Right cardiac atrium (tissue), 5 donors: ENCODE measurements around the gene TEC. TPM values are rescaled to one million over a fixed set of nuclear protein-coding genes. Genes with fewer than 3 reads are reported as not detected.

ENCODE experiments used
- ATAC-seq, 2 donors: fragments of 200-7000 bp; cut with Tn5 transposase; one replicate each; pipeline versions ENCODE4 v1.8.0 to v1.9.1; 2020; ENCODE audit warnings: moderate library complexity in 2 of 2, mild to moderate bottlenecking in 1 of 2
- DNase-seq, 3 donors: peaks; one replicate each; pipeline ENCODE4 v3.0.0-alpha.2; 2020
- H3K27ac ChIP-seq: one replicate; pipeline ENCODE4 v1.5.1; 2013; ENCODE audit warnings: mild to moderate bottlenecking, low read length, control low read depth, moderate library complexity
- H3K27me3 ChIP-seq: one replicate; pipeline ENCODE4 v1.6.1; 2013; ENCODE audit not compliant: control insufficient read depth, insufficient read depth
- H3K4me1 ChIP-seq: one replicate; pipeline ENCODE4 v1.6.1; 2013; ENCODE audit warnings: low read length; ENCODE audit not compliant: control insufficient read depth, insufficient read depth
- H3K4me3 ChIP-seq: one replicate; pipeline ENCODE4 v1.5.1; 2013; ENCODE audit warnings: low read length, control low read depth
- H3K9me3 ChIP-seq: one replicate; pipeline ENCODE4 v1.6.1; 2013; ENCODE audit warnings: low read length; ENCODE audit not compliant: control insufficient read depth
- WGBS: extraction: QIAGEN DNeasy Blood & Tissue Kit; methylation state at CpG from one replicate; pipeline ENCODE4 v1.1.7; 2013; 5-methylcytosine and 5-hydroxymethylcytosine counted together
- intact Hi-C, 4 donors: fragments of 100-400 bp; cut with DNase I; formaldehyde crosslinking; loops; one replicate each; pipeline versions ENCODE4 v1.11.0 to v1.14.0; 2022 to 2023
- polyA plus RNA-seq: library from polyadenylated mRNA; stranded (reverse); fragments of 200-250 nt; gene quantifications from one replicate; pipeline ENCODE4 v1.2.3, GENCODE V29; 2013
- total RNA-seq, 4 donors: library from RNA; stranded (reverse); fragmentation: NEBNext Ultra II Directional; extraction: Animal tissue kit (Norgen Biotek cat#: 25700); gene quantifications; one replicate each; pipeline ENCODE4 v1.2.1, GENCODE V29; 2021
- donor health status: healthy with polysubstance abuse.
- donor health status: DM: no; HTN: yes; CAD: no.
- donor health status: DM: no; HTN: no; CAD: no.
- donor health status: DM: no; HTN: yes; CAD: no; lungs with severe emphysema.
- donor health status: DM: yes; HTN: yes; CAD: no.

The TEC gene
- total and polyA plus RNA-seq, 5 donors: 0.84 to 3.7 (median 1.9) TPM

DNA sequence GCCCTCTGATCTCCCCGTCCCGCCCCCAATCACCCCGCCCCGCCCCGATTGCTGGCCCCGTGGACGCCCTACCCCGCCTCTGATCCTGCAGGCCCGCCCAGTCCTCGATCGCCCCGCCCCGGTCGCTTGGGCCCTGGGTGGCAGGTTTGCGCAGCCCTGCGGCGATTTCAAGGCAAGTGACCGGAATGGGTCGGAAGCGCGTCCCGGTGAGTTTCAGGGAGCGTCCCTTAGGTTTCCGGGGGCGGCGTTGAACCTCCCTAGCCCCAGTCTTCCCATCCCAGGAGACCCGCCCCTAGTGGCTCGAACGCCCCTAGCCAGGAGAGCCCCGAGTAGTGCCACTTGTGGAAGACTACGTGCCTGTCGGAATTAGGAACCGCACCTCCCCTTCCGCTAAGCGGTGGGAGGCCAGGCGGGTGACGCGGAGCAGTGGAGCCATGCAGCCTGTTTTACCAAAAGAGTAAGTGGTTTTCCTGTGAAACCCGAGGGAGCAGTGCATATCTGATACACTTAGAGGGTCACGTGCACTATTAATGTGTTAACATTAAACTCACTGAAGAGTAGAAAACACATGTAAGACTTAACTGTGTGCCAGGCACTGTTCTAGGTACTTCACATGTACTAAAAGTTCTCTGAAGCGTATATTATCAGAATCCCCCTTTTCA is 354 bp upstream of the TEC start:
- WGBS: 4% methylated on average over 41 of the region's 41 CpGs
- intact Hi-C loops: loop anchor here in 2 of 4 donors (10.0 kb wide), 2 partner anchors 125 to 135 kb away; partner anchors contain the start of gene TXK (in 1 of the 2)
- peak overlapping the region; percentile 92 for H3K4me3 ChIP-seq
- H3K9me3 ChIP-seq: no peaks in the 10 kb centered on the region
- no peaks in the 10 kb centered on the region for H3K27me3 ChIP-seq
- H3K27ac ChIP-seq: peak overlapping the region; percentile 54
- H3K4me1 ChIP-seq: no peaks in the 10 kb centered on the region
- peak; percentile 99 for ATAC-seq
- peak; percentile 94 to 97 (median 97) for DNase-seq

DNA sequence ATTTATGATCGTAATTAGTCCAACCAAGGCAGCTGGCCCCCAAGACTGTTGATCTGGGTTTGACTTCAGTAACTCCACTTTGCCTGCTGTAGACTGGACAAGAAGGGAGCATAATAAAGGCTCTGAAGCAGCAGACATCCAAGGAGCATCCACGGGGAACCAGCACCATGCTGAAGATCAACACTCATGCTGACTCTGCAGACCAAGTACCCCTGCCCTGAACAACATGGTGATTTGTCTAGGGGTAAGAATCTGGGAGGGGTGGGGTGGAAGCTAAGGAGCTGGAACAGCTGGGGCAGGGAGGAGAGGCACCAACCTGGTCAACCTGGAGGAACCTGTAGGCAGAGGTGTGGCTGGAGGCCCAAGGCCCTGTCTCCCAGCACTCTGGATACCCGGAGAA is 2.1 kb downstream of the TEC start:
- H3K27ac ChIP-seq: no peak overlapping the region
- H3K4me1 ChIP-seq: no peaks in the 10 kb centered on the region
- intact Hi-C loops: no loop called here
- 65% methylated on average over 3 of the region's 3 CpGs for WGBS
- H3K27me3 ChIP-seq: no peaks in the 10 kb centered on the region
- no peak for ATAC-seq
- H3K9me3 ChIP-seq: no peaks in the 10 kb centered on the region
- H3K4me3 ChIP-seq: no peak overlapping the region
- no peak for DNase-seq

DNA sequence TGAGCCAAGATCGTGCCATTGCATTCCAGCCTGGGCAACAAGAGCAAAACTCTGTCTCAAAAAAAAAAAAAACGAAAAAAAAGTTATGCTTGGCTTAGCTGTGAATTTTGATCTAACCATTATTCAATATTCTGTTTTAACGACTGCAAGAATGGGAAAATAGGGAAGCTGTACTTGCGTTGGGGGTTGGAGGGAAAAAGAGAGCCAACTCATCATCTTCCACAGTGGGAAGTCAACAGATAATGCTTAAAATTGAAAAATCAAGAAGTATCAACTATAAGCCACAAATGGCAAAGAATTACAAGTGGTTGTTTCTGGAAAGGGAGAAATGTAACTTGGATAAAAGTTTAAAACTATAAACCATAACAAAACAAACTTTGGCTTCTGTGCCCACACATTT is 2.9 kb downstream of the TEC start:
- WGBS: 84% methylated on average over 4 of the region's 4 CpGs
- H3K4me1 ChIP-seq: no peaks in the 10 kb centered on the region
- ATAC-seq: no peak
- no peaks in the 10 kb centered on the region for H3K27me3 ChIP-seq
- H3K9me3 ChIP-seq: no peaks in the 10 kb centered on the region
- H3K4me3 ChIP-seq: no peak overlapping the region
- no peak for DNase-seq
- H3K27ac ChIP-seq: no peak overlapping the region
- intact Hi-C loops: no loop called here

DNA sequence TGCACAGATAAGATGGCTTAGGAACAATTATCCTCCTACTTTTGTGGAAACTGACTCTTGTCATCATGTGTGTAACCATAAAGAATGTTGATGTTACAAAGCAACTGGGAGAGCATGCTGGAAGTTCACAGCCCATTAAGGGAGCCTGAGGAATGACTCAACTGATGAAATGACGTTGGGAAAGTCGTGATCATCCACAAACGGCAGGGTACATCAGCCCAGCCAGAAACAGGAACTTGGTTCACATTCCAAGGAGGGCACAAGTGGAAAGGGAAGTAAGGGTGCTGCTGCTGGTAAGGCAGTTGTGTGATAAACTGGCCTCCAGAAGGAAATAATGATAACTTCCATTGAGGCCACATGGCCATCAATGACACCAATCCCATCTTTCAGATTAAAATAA is 6.7 kb downstream of the TEC start:
- ATAC-seq (peak; percentile 35 to 52), DNase-seq (no peak)
- intact Hi-C loops: no loop called here
- Histone ChIP-seq H3K27me3 (no peaks in the 10 kb centered on the region), H3K9me3 (no peaks in the 10 kb centered on the region), H3K4me3 (no peak overlapping the region), H3K27ac (no peak overlapping the region), H3K4me1 (no peaks in the 10 kb centered on the region)
- 70% methylated on average over 3 of the region's 3 CpGs for WGBS

DNA sequence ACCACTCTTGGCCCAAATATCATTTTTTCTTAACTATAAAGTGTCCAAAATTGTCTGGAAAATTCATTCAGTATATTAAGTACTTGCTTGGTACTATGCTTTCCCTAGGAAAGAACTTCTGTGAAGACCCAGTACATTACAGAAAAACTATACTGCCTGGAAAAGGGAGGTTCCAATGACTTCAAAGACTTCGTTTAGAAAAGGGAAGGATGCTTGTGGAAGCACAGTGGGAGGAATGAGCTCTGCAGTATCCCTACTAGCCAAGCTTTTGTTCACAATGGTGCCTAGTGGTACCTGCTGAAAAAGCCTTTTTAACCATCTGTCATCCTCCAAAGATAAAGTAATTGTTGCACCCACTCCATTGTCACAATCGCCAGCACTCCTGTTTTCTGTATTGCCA is 7.2 kb downstream of the TEC start:
- Histone ChIP-seq H3K9me3 (no peaks in the 10 kb centered on the region), H3K4me3 (no peak overlapping the region), H3K27me3 (no peaks in the 10 kb centered on the region), H3K27ac (no peak overlapping the region), H3K4me1 (no peaks in the 10 kb centered on the region)
- intact Hi-C loops: no loop called here
- DNase-seq (no peak), ATAC-seq (no peak)
- WGBS: 80% methylated on average over 2 of the region's 2 CpGs

DNA sequence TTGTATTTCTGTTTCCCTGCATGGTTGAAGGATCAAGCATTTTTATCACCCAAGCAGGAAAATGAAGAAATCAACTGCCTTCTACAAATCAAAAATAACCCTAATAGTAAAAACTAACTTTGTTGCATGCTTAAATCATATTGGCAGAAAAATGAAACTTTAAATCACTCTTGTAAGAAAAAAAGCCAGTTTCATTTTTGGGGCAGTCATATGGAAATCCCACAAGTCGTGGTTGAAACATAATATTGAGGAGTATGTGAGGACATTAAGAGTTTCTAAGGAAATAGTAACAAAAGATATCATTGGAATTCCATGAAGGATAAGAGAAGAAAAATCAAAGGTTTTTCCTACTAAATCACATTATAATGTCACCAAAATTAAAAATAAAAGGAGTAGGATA is 8.4 kb downstream of the TEC start:
- Histone ChIP-seq H3K4me1 (no peaks in the 10 kb centered on the region), H3K9me3 (no peaks in the 10 kb centered on the region), H3K27me3 (no peaks in the 10 kb centered on the region), H3K27ac (no peak overlapping the region), H3K4me3 (no peak overlapping the region)
- intact Hi-C loops: no loop called here
- ATAC-seq (no peak), DNase-seq (no peak)
- 29% methylated on average over 1 of the region's 1 CpG for WGBS

- no peaks in the 10 kb centered on the region for H3K27me3 ChIP-seq
- H3K9me3 ChIP-seq: no peaks in the 10 kb centered on the region
- no peak overlapping the region for H3K4me3 ChIP-seq
- H3K27ac ChIP-seq: no peak overlapping the region
- no peaks in the 10 kb centered on the region for H3K4me1 ChIP-seq
- DNase-seq (no peak), ATAC-seq (no peak)
- 83% methylated on average over 1 of the region's 1 CpG for WGBS
- intact Hi-C loops: no loop called here
Measured at GRCh38 chr4:48259748-48260147, 9.9 kb downstream of the TEC start.

- Histone ChIP-seq H3K27me3 (no peaks in the 10 kb centered on the region), H3K27ac (no peak overlapping the region), H3K4me1 (peaks cover 3% of the 10 kb centered on the region), H3K4me3 (no peak overlapping the region), H3K9me3 (no peaks in the 10 kb centered on the region)
- WGBS: 93% methylated on average over 3 of the region's 3 CpGs
- ATAC-seq (no peak), DNase-seq (no peak)
- intact Hi-C loops: no loop called here
Measured at GRCh38 chr4:48258845-48259397, 10.7 kb downstream of the TEC start.

DNA sequence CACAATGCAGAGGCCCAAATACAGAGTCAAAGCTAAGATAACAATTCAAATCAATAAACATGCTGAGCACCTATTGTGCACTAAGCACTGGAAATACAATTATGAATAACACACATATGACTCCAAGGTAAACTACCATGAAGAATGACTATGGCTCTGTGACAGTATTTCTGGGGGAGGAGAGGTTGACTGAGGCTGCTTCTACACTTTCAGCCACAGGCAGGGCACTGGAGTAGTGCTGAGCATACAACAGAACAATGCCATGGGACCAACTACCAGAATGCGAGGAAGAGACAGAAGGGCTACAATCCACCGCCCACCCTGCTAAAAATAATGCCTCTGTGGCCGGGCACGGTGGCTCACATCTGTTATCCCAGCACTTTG is 13.7 kb downstream of the TEC start:
- no peaks in the 10 kb centered on the region for H3K9me3 ChIP-seq
- H3K27me3 ChIP-seq: no peaks in the 10 kb centered on the region
- H3K27ac ChIP-seq: no peak overlapping the region
- no peak overlapping the region for H3K4me3 ChIP-seq
- intact Hi-C loops: no loop called here
- 89% methylated on average over 4 of the region's 4 CpGs for WGBS
- H3K4me1 ChIP-seq: peaks cover 3% of the 10 kb centered on the region
- ATAC-seq (no peak), DNase-seq (no peak)

DNA sequence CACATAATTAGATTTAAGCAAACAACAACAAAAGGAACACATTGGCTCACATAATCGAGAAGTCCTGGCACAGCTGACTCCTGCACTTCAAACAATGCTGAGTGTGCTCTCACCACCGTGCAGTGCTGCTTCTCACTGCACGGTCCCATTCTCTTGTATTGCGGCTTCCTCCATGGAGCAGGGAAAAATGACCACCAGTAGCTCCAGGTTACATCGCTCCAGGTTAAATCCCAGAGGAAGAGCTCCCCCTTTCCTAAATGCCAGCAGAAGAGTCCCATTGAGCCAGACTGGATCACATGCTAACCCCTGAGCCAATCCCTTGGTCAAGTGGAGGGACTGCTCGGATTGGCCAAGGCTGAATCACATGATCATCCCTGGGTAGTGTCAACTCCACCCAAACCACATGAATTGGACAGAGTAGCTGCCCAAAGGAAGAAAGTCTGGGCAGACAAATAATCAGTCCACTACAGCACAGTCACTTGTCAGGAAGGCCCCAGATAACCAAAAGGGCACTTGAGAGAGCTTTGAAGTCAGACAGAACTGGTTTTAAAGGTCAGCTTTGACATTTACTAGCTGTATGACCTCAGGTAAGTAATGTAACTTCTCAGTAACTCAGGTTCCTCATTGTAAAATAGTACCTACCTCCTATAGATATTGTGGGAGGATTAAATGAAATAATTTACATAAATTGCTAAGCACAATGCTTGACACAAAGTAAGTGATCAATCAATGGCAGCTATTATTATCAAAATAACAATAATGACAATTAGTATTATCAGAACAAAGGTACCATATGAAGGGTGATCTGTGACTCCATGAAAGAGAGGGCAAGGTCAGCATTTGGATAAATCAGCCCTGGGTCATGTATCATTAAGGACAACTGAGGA is 14.3 kb downstream of the TEC start:
- Histone ChIP-seq H3K9me3 (no peaks in the 10 kb centered on the region), H3K27ac (no peak overlapping the region), H3K4me1 (peaks cover 3% of the 10 kb centered on the region), H3K27me3 (no peaks in the 10 kb centered on the region), H3K4me3 (no peak overlapping the region)
- WGBS: 77% methylated on average over 6 of the region's 6 CpGs
- DNase-seq: no peak
- peak; percentile 50 to 70 for ATAC-seq
- intact Hi-C loops: no loop called here

DNA sequence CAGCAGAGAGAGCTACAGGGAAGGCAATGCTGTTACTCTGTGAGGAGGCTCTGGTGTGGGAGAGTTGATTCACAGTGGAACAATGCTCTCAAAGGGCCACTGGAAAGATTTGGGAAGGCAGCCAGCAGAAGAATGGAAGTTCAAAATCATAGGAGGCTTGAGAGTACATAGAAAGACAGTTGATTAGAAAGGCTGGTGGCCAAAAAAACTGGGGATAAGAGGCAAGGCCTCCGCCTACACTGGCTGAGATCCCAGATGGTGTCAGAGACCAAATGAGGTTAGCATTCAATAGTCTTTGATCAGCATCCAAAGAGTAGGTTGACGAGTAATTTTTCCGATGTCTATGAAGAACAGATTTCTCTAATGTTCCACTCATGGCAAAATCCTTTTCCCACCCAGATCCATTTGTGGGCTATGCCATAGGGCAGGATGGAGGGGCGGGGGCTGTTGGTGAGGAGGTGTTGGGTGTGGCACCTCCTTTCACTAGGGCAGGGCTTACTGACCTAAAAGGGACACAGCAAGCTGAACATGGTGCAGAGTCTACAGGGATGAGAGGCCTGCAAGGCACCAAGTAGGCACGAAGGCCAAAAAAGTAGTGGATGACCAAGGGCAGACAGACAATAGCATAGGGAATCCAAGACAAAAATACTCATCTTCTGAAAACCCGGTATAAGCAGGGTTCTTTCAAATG is 15.1 kb downstream of the TEC start:
- ATAC-seq (peak; percentile 87 to 92), DNase-seq (peak in 2 of 3 donors; percentile 67 to 68)
- intact Hi-C loops: no loop called here
- Histone ChIP-seq H3K4me3 (no peak overlapping the region), H3K4me1 (peaks cover 4% of the 10 kb centered on the region), H3K27ac (no peak overlapping the region), H3K9me3 (no peaks in the 10 kb centered on the region), H3K27me3 (no peaks in the 10 kb centered on the region)
- 46% methylated on average over 6 of the region's 6 CpGs for WGBS
